GM10248 (cell line): Measurements from ENCODE around the gene OR7C1.
"Not testable (repeated sequence)": the region's sequence is repeated elsewhere in the genome, so short reads cannot be mapped to it uniquely, and the experiment has no call there.

Source experiments
- CTCF ChIA-PET: fragments of 300-600 bp; sonication (Branson Sonifier 250); formaldehyde crosslinking; extraction: SDS; loops from one replicate; lab custom pipeline; 2021; ENCODE audit warnings: antibody characterized with exemption; lab: Yijun Ruan, JAX
- POLR2A ChIA-PET: fragments of 350-650 bp; sonication (Branson Sonifier 250); formaldehyde crosslinking; extraction: SDS; loops from one replicate; lab custom pipeline; 2020; ENCODE audit warnings: antibody characterized with exemption; lab: Yijun Ruan, JAX
- DNase-seq: peaks from one replicate; pipeline ENCODE4 v3.0.0; 2012; ENCODE audit errors: extremely low spot score
- CTCF ChIP-seq: IDR thresholded peaks from 2 replicates; pipeline ENCODE4 v1.5.1; 2012; ENCODE audit warnings: mild to moderate bottlenecking, low read depth; ENCODE audit errors: extremely low read depth, missing control alignments, control extremely low read depth

OR7C1 gene

GRCh38 chr19:14779151-14779550, 55.8 kb downstream of the OR7C1 start:
- CTCF ChIA-PET = interaction anchor here (0.9 to 3.6 kb wide), 2 partner anchors 7 to 223 kb away, joined by 3 to 19 read pairs; no protein-coding TSS in a partner anchor
- no peak for TF ChIP-seq CTCF
- no peak for DNase-seq
- POLR2A ChIA-PET = no interaction called here

GRCh38 chr19:14778110-14778845, 56.7 kb downstream of the OR7C1 start, which contains the start of gene ADGRE2:
Gene ADGRE2 (minus strand): TSS chr19:14778560. CDS start chr19:14776756, 1,804 bp downstream.
- CTCF ChIA-PET = interaction anchor here (3.6 kb wide), 1 partner anchor 8 kb away, joined by 19 read pairs; no protein-coding TSS in a partner anchor
- DNase-seq, POLR2A ChIA-PET: not testable (repeated sequence)

DNA sequence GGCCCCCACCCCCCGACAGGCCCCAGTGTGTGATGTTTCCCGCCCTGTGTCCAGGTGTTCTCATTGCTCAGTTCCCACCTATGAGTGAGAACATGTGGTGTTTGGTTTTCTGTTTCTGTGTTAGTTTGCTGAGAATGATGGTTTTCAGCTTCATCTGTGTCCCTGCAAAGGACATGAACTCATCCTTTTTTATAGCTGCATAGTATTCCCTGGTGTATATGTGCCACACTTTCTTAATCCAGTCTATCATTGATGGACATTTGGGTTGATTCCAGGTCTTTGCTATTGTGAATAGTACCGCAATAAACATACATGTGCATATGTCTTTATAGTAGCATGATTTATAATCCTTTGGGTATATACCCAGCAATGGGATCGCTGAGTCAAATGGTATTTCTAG, 57.3 kb downstream of the OR7C1 start:
- DNase-seq, POLR2A ChIA-PET: not testable (repeated sequence)
- CTCF ChIA-PET = interaction anchor here (1.4 to 3.6 kb wide), 3 partner anchors 8 to 203 kb away, joined by 5 to 19 read pairs (median 6); no protein-coding TSS in a partner anchor

GRCh38 chr19:14775869-14776586, 59.0 kb downstream of the OR7C1 start:
- peak; percentile 40 for DNase-seq
- CTCF ChIA-PET = interaction anchor here (1.2 to 3.6 kb wide), 4 partner anchors 9 to 202 kb away, joined by 5 to 19 read pairs (median 6); no protein-coding TSS in a partner anchor

GRCh38 chr19:14775326-14775725, 59.7 kb downstream of the OR7C1 start:
- not testable (repeated sequence) for DNase-seq
- ChIA-PET POLR2A (interaction anchor here (0.6 to 1.1 kb wide), 2 partner anchors 20 to 257 kb away, joined by 4 to 6 read pairs; partner anchors contain the start of gene DNAJB1), CTCF (interaction anchor here (3.6 kb wide), 1 partner anchor 11 kb away, joined by 19 read pairs; no protein-coding TSS in a partner anchor)

More at GRCh38 chr19:14775869-14776586, 59.0 kb downstream of the OR7C1 start:
- POLR2A ChIA-PET = interaction anchor here (0.6 to 1.1 kb wide), 5 partner anchors 8 to 1068 kb away, joined by 3 to 6 read pairs (median 4); partner anchors contain the start of genes DNAJB1 and ZNF333
- TF ChIP-seq CTCF = no peak

GRCh38 chr19:14774373-14774772, 60.6 kb downstream of the OR7C1 start:
- ChIA-PET POLR2A (no interaction called here), CTCF (no interaction called here)
- no peak for DNase-seq
- no peak for TF ChIP-seq CTCF

DNA sequence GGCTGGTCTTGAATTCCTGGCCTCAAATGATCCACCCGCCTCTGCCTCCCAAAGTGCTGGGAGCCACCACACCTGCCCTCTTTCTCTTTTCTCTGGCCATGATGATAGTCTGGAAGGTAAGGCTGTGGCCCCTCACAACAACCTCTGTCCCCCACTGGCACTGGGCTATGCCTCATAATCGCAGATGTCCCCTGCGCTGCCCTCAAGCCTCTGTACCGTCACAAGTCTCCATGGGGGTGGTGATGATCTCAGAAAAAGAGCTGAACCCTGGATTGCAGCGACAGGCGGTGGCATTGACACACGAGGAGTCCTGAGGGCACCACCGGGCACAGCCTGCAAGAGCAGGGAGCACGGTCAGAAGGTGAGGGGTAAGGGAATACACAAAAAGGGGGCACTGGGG, 61.3 kb downstream of the OR7C1 start:
- CTCF ChIA-PET, POLR2A ChIA-PET, DNase-seq: not testable (repeated sequence)

DNA sequence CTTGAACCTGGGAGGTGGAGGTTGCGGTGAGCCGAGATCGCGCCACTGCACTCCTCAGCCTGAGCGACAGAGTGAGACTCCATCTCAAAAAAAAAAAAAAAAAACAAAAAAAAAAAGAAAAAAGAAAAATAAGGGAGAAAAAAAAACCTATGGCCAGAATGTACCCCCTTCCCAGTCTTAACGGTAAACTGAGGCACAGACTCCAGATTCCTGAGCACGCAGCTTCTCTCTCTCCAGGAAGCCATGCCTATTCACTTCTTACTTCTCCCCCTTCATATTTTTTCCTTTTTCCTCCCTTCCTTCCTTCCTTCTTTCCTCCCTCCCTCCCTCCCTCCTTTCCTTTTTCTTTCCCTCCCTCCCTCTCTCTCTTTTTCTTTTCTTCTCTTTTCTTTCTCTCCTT, 62.0 kb downstream of the OR7C1 start:
- POLR2A ChIA-PET = no interaction called here
- DNase-seq = no peak
- no peak for TF ChIP-seq CTCF
- CTCF ChIA-PET = no interaction called here
